NCI-H128 (cell line): Measurements from ENCODE around the gene DNAI2.
"Not testable (repeated sequence)": the region's sequence is repeated elsewhere in the genome, so short reads cannot be mapped to it uniquely, and the experiment has no call there.

Experiments
- DNase-seq: peaks from one replicate; lab custom pipeline; 2025; ENCODE audit not compliant: unreplicated experiment; lab: John Stamatoyannopoulos, UW

Gene DNAI2

DNA sequence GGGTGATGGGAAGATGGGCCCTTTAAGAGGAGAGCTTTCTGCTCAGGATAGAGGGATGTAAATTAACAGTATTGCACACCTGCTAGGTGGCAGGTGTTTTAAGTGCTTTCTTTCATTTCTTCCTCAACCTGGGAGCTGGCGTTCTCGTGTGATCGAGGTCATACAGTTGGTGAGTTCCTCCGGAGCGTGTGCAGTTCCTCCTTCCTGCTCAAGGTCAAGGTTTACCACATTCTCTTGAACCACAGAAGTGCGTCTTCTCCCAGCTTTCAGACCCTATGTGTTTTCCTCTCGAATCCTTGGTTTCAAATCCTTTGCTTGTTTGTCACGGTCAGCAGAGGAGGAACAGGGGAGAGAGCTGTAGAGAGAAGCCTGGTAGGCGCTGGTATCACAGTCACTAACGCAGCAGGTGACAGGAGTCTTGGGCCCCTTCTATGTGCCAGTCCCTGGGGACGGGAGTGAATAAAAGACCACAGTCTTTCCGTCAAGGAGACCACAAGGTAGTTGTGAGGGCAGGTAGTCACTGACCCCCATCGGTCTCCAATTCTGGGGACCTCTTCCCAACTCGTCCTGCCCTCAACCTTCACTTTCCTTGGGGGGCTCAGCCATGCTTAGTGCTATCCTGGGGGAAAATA is 791 bp downstream of the DNAI2 start:
- no peak for DNase-seq

DNA sequence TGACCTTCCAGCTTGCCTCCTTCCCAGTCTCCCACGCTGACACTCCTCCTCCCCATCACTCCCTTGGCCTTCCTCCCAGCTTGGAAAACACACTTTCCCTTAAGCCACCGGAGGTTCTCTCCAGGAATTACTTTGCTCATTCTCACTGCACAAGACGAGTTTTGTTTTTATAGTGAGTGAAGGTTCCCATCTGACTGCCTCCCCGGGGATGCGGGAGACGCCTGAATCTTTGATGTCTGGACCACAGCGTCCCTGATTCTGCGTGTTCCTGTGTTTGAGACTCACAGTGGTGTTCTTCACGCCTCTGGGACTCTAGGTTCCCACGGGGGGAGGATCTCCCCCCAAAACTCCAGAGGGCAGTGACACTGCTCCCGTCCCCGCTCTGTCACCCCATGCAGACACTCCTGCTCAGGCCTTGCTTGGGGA is 2.0 kb downstream of the DNAI2 start:
- DNase-seq = no peak

GRCh38 chr17:74276541-74277009 is 2.5 kb downstream of the DNAI2 start:
- no peak for DNase-seq

- no peak for DNase-seq
Observed at GRCh38 chr17:74277935-74278334, 3.9 kb downstream of the DNAI2 start.

DNA sequence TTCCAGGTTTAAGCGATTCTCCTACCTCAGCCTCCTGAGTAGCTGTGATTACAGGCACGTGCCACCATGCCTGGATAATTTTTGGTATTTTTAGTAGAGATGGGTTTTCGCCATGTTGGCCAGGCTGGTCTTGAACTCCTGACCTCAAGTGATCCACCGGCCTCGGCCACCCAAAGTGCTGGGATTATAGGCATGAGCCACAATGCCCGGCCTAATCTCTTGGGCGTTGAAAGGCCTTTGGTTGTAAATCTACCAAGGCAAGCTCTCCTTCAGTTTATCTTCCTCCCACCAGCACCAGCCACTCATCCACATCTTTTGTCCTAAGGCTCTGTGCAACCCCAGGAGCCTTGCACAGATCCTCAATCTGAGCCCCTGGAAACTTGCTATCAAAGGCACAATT is 5.6 kb downstream of the DNAI2 start:
- not testable (repeated sequence) for DNase-seq

- DNase-seq = no peak
Observed at GRCh38 chr17:74280093-74280513, 6.1 kb downstream of the DNAI2 start.

DNA sequence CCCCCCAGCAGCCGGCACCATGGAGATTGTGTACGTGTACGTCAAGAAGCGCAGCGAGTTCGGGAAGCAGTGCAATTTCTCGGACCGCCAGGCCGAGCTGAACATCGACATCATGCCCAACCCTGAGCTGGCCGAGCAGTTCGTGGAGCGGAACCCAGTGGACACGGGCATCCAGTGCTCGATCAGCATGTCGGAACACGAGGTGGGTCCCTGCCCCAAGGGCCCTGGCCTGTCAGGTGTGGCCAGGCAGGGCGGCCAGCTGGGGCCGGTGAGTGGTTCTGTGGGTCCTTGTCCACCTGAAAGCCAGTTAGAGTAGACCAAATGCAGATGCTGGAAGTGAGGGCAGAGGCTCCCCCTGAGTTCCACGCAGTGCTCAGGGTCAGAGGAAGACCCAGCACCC is 7.8 kb downstream of the DNAI2 start:
- no peak for DNase-seq

- DNase-seq = not testable (repeated sequence)
Observed at GRCh38 chr17:74282274-74282586, 8.2 kb downstream of the DNAI2 start.

DNA sequence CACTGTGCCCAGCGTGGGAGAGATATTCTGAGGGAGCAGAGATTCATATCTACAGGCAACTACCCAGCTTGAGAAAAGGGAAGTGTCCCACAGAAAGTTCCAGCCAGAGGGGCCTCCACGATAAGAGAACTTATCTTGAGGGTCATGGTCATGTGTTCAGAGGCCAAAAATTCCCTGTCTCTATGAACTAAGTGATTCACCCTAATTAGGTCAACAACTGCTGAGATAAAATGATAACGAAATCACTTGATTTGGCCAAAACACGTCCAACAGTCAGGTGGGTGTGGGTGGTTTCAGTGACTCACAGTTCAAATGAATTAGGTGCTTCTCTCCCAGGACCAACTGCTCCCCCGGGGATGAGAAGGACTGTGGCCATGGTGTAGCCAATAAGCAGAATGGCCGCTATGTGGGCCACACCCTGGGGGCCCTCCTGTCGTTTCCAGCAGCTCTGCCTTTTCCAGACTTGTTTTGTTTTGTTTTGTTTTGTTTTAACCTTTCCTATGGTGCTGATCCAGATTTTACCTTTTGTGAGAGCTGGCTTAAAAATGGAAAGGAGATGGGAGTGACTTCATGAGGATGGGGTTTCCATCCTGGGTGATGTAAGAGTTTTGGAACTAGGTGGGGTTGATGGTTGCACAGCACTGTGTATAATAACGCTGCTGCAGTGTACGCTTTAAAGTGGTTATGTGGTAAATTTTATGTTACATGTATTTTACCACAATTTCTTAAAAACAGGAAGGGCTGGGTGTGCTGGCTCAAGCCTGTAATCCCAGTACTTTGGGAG is 8.7 kb downstream of the DNAI2 start:
- no peak for DNase-seq

- no peak for DNase-seq
Observed at GRCh38 chr17:74283371-74283673, 9.3 kb downstream of the DNAI2 start.

GRCh38 chr17:74287031-74287602 is 13.1 kb downstream of the DNAI2 start:
- no peak for DNase-seq

- DNase-seq = no peak
Observed at GRCh38 chr17:74288785-74289184, 14.8 kb downstream of the DNAI2 start.

GRCh38 chr17:74289688-74290087 is 15.7 kb downstream of the DNAI2 start:
- DNase-seq = no peak

DNA sequence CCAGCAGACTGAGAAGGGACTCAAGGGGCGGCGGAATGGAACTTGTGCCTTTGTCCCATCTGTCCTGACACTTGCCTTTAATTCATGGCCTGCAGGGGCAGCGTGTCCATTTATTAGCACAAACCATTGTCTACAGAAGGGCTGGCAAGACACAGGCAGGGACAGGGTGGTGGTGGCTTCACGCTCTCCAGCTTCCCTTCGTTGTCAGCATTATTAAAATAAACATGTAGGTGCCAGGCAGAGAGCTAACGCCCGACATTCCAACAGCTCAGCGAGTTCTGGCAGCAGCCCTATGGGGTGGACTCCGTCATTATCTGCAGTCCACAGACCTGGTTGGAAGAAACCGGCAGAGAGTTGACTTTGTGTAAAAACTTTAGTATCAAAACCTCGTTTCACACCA is 16.3 kb downstream of the DNAI2 start:
- no peak for DNase-seq

- no peak for DNase-seq
Observed at GRCh38 chr17:74292495-74292894, 18.5 kb downstream of the DNAI2 start.

DNA sequence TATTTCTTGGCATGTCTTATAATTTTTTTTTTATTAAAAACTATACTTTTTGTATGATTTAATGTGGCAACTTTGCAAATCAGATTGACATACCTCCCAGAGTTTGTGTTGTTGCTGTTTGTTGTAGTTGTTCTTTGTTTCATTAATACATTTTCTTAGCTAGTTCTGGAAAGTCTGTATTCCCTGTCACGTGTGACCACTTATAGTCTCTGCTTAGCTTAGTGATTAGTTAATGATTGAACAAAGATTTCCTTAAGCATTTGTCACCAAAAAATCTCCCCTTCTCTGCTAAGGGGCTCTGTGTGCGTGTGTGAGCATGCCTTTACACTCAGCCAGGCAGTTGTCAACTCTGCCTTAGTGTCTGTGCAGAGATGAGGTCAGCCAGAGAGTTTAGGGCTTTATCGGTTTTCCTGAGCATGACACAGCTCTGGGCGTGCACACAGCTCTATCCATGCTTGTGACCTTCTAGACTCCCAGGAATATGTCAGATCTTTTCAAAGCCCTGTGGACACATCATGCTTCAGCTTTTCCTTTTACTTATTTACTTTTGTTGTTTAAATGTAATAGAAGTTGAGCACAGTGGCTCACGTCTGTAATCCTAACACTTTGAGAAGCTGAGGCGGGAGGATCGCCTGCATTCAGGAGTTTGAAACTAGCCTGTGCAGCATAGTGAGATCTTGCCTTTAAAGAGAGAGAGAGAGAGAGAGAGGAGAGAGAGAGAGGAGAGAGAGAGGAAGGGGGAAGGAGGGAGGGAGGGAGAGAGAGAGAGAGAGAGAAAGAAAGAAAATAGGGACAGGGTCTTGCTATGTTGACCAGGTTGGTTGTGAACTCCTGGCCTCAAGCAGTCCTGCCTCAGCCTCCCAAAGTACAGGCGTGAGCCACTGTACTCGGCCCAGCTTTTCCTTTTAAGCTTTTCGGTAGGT is 21.9 kb downstream of the DNAI2 start:
- DNase-seq = no peak

GRCh38 chr17:74296548-74296936 is 22.5 kb downstream of the DNAI2 start:
- DNase-seq = no peak

DNA sequence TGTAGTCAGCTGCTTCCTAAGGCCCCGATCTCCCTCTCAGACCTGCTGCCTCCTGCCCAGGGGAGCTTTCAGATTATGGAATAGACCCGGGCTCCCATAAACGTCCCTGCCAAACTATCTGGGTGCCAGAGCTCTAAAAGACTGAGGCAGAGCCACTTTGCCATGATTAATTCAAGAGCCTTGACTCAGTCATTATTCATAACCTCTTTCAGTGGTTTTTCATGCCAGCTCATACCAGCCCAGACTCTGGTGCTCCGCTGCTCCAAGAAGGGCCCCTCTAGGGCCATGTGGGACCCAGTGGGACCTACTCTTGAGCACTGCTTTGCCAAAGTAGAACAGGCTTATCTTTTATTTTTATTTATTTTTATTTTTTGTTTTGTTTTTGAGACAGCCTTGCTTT is 23.9 kb downstream of the DNAI2 start:
- DNase-seq = no peak

- DNase-seq = no peak
Observed at GRCh38 chr17:74298778-74299177, 24.7 kb downstream of the DNAI2 start.

DNA sequence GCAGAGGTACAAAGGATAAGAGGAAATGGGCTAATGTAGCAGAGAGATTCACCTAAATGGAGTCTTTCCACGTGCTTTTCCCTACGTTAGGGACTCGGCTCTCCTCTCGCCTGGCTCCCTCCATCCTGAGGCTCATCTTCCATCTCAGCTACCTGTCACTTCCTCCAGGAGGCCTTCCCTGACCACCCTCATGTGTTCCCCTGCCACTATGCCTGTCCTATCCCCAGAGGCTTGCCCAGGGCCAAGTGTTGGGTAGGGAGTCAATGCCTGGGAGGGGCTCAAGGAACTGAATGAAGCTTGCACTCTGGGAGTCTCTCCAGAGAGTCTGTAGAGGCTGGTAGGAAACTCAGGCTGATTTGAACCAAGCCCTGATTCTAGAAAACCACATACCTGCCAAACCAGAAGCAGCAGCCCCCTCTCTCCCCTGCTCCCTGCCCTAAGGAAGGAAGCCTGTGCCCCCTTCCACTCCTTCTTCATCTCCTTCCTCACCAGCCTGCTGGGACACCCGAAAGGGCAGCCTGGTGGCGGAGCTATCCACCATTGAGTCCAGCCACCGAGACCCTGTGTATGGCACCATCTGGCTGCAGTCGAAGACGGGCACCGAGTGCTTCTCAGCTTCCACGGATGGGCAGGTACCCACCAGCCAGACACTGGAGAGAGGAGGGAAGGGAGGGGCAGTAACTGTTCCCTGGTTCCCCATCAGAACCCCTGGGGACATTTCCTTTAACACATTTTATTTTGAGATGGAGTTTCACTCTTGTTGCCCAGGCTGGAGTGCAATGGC is 25.4 kb downstream of the DNAI2 start:
- DNase-seq = no peak

- no peak for DNase-seq
Observed at GRCh38 chr17:74303305-74303704, 29.3 kb downstream of the DNAI2 start.
